Activated CD4-positive, alpha-beta T cell treated with anti-CD3 and anti-CD28 coated beads, Interleukin-2, amount 10 ng/mL, durations not matched to agents 7 days and 5 days (primary cell): Measurements from ENCODE around the gene MIB1. TPM values are rescaled to one million over a fixed set of nuclear protein-coding genes. Genes with fewer than 3 reads are reported as not detected.

Source experiments
- CTCF ChIA-PET: fragments of 350-600 bp; sonication (Branson Sonifier 250); formaldehyde crosslinking; loops from one replicate; lab custom pipeline; 2021; ENCODE audit warnings: antibody characterized with exemption; lab: Charles Lee
- POLR2A ChIA-PET: fragments of 350-600 bp; sonication (Branson Sonifier 250); formaldehyde crosslinking; loops from one replicate; lab custom pipeline; 2021; ENCODE audit warnings: antibody characterized with exemption; lab: Charles Lee
- DNase-seq: peaks from one replicate; pipeline ENCODE4 v3.0.0-alpha.2; 2020
- H3K27ac Mint-ChIP-seq: one replicate; pipeline ENCODE4 v1.8.0; 2021; ENCODE audit warnings: mild to moderate bottlenecking, moderate library complexity, mixed read lengths
- H3K27me3 Mint-ChIP-seq: one replicate; pipeline ENCODE4 v1.8.0; 2021; ENCODE audit warnings: mixed read lengths
- H3K36me3 Mint-ChIP-seq: one replicate; pipeline ENCODE4 v1.8.0; 2021; ENCODE audit warnings: low read depth, mixed read lengths
- H3K4me1 Mint-ChIP-seq: one replicate; pipeline ENCODE4 v1.8.0; 2021; ENCODE audit warnings: mixed read lengths
- H3K4me3 Mint-ChIP-seq: one replicate; pipeline ENCODE4 v1.8.0; 2021; ENCODE audit warnings: mild to moderate bottlenecking, moderate library complexity, mixed read lengths
- H3K9me3 Mint-ChIP-seq: one replicate; pipeline ENCODE4 v1.8.0; 2021; ENCODE audit warnings: mixed read lengths
- total RNA-seq, 2 experiments: library from RNA; stranded (reverse); gene quantifications; one replicate each; pipeline ENCODE4 v1.2.3, GENCODE V29; 2021

The MIB1 gene
- total RNA-seq, 2 experiments from 2014 or later, result 36.7 to 37.3 TPM

GRCh38 chr18:21830532-21830931, 89.9 kb downstream of the MIB1 start:
- H3K4me3 Mint-ChIP-seq, result no peak overlapping the region
- POLR2A ChIA-PET, result no interaction called here
- CTCF ChIA-PET, result interaction anchor here (0.6 to 1.1 kb wide), 4 partner anchors 9 to 117 kb away, joined by 3 read pairs; no protein-coding TSS in a partner anchor

DNA sequence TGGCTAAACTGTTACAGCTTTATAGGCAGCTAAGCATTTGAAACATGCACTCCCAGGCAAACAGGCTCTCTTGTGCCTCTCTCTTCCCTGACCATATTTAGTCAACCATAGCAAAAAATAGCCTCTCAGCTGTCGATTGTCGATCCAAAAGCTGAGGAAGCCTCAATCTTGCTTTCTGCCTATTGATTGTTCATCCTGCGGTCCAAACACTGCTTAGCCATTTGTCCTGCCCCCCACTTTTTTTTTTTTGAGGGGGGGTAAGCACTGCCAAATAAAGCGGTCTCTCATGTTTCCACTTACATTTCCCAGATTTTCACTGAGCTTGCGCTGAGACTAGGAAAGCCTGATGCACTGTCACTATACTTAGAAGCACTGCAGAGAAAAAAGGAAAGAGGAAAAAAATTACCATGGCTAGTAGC, 90.8 kb downstream of the MIB1 start:
- CTCF ChIA-PET, result interaction anchor here (0.6 to 1.1 kb wide), 4 partner anchors 11 to 1836 kb away, joined by 3 to 5 read pairs (median 3); no protein-coding TSS in a partner anchor

More at GRCh38 chr18:21830532-21830931, 89.9 kb downstream of the MIB1 start:
- no peak for DNase-seq
- H3K27me3 Mint-ChIP-seq, result no peaks in the 10 kb centered on the region
- no peaks in the 10 kb centered on the region for H3K9me3 Mint-ChIP-seq
- H3K36me3 Mint-ChIP-seq, result peaks cover 9% of the 10 kb centered on the region
- no peaks in the 10 kb centered on the region for H3K4me1 Mint-ChIP-seq
- no peak overlapping the region for H3K27ac Mint-ChIP-seq

GRCh38 chr18:21833604-21834298, 93.2 kb downstream of the MIB1 start:
- no peak overlapping the region for H3K27ac Mint-ChIP-seq
- DNase-seq, result no peak
- no peaks in the 10 kb centered on the region for H3K4me1 Mint-ChIP-seq
- H3K4me3 Mint-ChIP-seq, result no peak overlapping the region
- H3K27me3 Mint-ChIP-seq, result no peaks in the 10 kb centered on the region
- peaks cover 5% of the 10 kb centered on the region for H3K36me3 Mint-ChIP-seq
- POLR2A ChIA-PET, result no interaction called here
- H3K9me3 Mint-ChIP-seq, result no peaks in the 10 kb centered on the region
- CTCF ChIA-PET, result interaction anchor here (1.3 to 1.9 kb wide), 2 partner anchors 14 to 16 kb away, joined by 4 read pairs; no protein-coding TSS in a partner anchor

More for the DNA sequence above, 90.8 kb downstream of the MIB1 start:
- Mint-ChIP-seq H3K27me3 (no peaks in the 10 kb centered on the region), H3K9me3 (no peaks in the 10 kb centered on the region), H3K4me3 (no peak overlapping the region), H3K4me1 (no peaks in the 10 kb centered on the region), H3K36me3 (peaks cover 6% of the 10 kb centered on the region), H3K27ac (no peak overlapping the region)
- POLR2A ChIA-PET, result no interaction called here
- no peak for DNase-seq

DNA sequence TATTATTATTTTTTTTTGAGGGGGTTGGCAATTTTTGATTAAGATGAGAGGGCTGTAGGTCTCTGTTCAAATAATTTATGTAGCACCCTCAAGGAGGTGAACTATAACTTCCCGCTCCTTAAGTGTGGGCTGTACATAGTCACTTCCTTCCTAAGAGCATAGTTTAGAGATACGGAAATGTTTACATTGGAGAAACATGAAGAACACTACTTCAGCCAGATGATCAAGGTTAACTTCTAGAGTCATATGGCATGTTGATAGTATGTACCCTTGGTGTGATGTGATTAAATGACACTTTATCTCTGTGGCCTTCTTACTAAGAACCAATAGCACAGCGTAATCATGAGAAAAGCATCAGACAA, 93.7 kb downstream of the MIB1 start:
- Mint-ChIP-seq H3K9me3 (no peaks in the 10 kb centered on the region), H3K27ac (no peak overlapping the region), H3K4me1 (no peaks in the 10 kb centered on the region), H3K36me3 (peaks cover 7% of the 10 kb centered on the region), H3K27me3 (no peaks in the 10 kb centered on the region), H3K4me3 (no peak overlapping the region)
- no peak for DNase-seq
- POLR2A ChIA-PET, result no interaction called here
- CTCF ChIA-PET, result interaction anchor here (1.3 kb wide), 1 partner anchor 14 kb away, joined by 4 read pairs; no protein-coding TSS in a partner anchor

DNA sequence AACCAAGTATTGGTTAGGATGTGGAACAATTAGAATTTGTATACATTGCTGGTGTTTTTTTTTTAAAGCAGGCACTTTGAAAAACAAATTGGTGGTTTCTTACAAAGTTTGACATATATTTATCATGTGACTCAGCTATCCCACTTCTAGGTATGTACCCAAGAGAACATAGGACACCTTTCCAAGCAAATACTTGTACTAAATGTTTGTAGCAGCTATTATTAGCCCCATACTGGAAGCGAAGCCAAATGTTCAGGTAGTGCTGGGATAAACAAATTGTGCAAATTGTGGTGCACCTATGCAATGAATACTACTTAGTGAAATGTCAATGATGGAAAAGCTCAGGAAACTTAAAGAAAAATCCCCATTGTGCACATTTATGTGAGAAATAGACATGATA, 101.0 kb downstream of the MIB1 start:
- ChIA-PET CTCF (interaction anchor here (0.6 to 1.3 kb wide), 3 partner anchors 11 to 51 kb away, joined by 3 to 6 read pairs (median 4); no protein-coding TSS in a partner anchor), POLR2A (no interaction called here)
- Mint-ChIP-seq H3K9me3 (no peaks in the 10 kb centered on the region), H3K27me3 (no peaks in the 10 kb centered on the region), H3K4me1 (no peaks in the 10 kb centered on the region), H3K4me3 (no peak overlapping the region), H3K36me3 (peaks cover 27% of the 10 kb centered on the region), H3K27ac (no peak overlapping the region)
- DNase-seq, result no peak

DNA sequence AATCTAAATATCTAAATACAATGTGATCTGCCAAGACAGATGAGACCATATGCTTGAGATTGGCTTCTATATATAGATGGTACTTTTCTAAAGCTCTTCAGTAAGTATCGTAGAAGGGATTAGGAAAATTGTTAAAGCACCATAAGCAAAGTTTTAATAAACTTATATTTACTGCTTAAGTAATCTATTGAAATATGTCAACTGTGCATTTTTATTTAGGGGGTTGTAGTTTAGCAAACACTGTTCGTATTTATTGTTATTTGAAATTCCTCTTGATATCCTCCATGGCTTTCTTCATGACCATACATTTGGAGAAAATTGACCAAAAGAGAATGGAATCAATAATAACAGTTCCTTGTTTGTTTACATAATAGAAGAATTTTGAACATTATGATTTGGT, 102.7 kb downstream of the MIB1 start:
- no peaks in the 10 kb centered on the region for H3K9me3 Mint-ChIP-seq
- no peak overlapping the region for H3K4me3 Mint-ChIP-seq
- peaks cover 29% of the 10 kb centered on the region for H3K36me3 Mint-ChIP-seq
- no peaks in the 10 kb centered on the region for H3K27me3 Mint-ChIP-seq
- CTCF ChIA-PET, result no interaction called here
- no peak overlapping the region for H3K27ac Mint-ChIP-seq
- POLR2A ChIA-PET, result no interaction called here
- no peak for DNase-seq
- no peaks in the 10 kb centered on the region for H3K4me1 Mint-ChIP-seq

DNA sequence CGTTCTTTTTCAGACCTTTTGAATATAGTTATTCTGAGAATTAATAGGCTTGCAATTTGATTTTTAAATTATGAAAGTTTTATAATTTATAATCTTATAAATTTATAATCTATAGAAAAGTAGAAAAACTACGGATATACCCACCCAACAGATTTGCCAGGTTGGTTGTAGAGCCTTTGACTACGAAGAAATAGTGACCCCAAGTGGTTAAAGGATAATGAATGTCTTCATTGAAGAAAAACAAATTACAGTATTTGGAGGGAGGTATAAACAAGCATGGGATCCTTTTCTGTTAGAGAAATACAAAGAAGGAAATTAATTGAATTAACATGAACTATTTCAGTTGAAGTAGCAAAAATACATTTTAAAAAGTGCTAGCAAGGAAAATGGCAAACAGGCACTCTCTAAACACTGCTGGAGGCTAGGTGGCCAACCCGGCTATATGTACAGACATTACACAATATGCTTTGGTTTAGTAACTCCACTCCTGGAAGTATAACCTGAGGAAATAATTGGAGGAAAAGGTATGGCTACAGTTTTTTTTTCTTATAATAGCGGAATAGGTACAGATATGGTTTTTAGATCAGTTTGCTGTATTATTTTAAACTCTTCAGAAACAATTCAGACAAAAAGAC, 110.9 kb downstream of the MIB1 start:
- POLR2A ChIA-PET, result no interaction called here
- CTCF ChIA-PET, result no interaction called here
- Mint-ChIP-seq H3K9me3 (no peaks in the 10 kb centered on the region), H3K36me3 (peaks cover 7% of the 10 kb centered on the region), H3K27ac (no peak overlapping the region), H3K4me3 (no peak overlapping the region), H3K27me3 (no peaks in the 10 kb centered on the region), H3K4me1 (peaks cover 14% of the 10 kb centered on the region)
- DNase-seq, result no peak

- Mint-ChIP-seq H3K36me3 (peaks cover 15% of the 10 kb centered on the region), H3K9me3 (no peaks in the 10 kb centered on the region), H3K4me3 (no peak overlapping the region), H3K27me3 (no peaks in the 10 kb centered on the region), H3K27ac (peak overlapping the region; percentile 74), H3K4me1 (peaks cover 14% of the 10 kb centered on the region)
- ChIA-PET CTCF (interaction anchor here (0.5 to 1.1 kb wide), 2 partner anchors 13 to 18 kb away, joined by 3 read pairs; no protein-coding TSS in a partner anchor), POLR2A (interaction anchor here (0.6 kb wide), 1 partner anchor 69 kb away, joined by 4 read pairs; no protein-coding TSS in a partner anchor)
- DNase-seq, result peak; percentile 20
Measured at GRCh38 chr18:21853016-21853415, 112.4 kb downstream of the MIB1 start.

GRCh38 chr18:21853775-21854552, 113.4 kb downstream of the MIB1 start:
- Mint-ChIP-seq H3K27ac (no peak overlapping the region), H3K4me3 (no peak overlapping the region), H3K9me3 (no peaks in the 10 kb centered on the region), H3K36me3 (peaks cover 21% of the 10 kb centered on the region), H3K27me3 (no peaks in the 10 kb centered on the region), H3K4me1 (peaks cover 14% of the 10 kb centered on the region)
- DNase-seq, result no peak
- CTCF ChIA-PET, result interaction anchor here (0.6 kb wide), 1 partner anchor 13 kb away, joined by 6 read pairs; no protein-coding TSS in a partner anchor
- POLR2A ChIA-PET, result interaction anchor here (0.6 kb wide), 1 partner anchor 12 kb away, joined by 5 read pairs; no protein-coding TSS in a partner anchor

GRCh38 chr18:21855432-21855831, 114.8 kb downstream of the MIB1 start:
- CTCF ChIA-PET, result no interaction called here
- peaks cover 26% of the 10 kb centered on the region for H3K36me3 Mint-ChIP-seq
- DNase-seq, result no peak
- H3K4me3 Mint-ChIP-seq, result no peak overlapping the region
- peaks cover 14% of the 10 kb centered on the region for H3K4me1 Mint-ChIP-seq
- POLR2A ChIA-PET, result no interaction called here
- H3K9me3 Mint-ChIP-seq, result no peaks in the 10 kb centered on the region
- no peak overlapping the region for H3K27ac Mint-ChIP-seq
- no peaks in the 10 kb centered on the region for H3K27me3 Mint-ChIP-seq

DNA sequence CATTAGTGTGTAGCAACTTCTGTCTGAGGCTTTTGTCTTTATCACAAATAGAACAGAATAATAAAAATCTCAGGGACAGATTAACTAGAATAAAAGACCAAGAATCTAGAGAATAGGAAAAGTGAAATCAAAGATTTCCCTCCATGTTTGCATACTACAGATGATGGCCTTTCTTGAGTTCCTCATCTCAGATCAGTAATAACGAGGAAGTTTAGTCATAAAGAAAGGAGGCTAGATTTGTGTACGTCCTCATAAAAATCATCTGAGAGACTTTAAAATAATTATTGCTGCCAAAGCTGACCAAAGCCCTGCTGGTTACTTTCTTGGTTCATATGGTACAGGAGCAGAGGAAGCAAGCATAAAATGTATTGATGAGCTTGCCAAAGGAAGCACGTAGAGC, 117.3 kb downstream of the MIB1 start:
- no peaks in the 10 kb centered on the region for H3K27me3 Mint-ChIP-seq
- H3K9me3 Mint-ChIP-seq, result no peaks in the 10 kb centered on the region
- ChIA-PET POLR2A (no interaction called here), CTCF (no interaction called here)
- H3K36me3 Mint-ChIP-seq, result peaks cover 26% of the 10 kb centered on the region
- peaks cover 6% of the 10 kb centered on the region for H3K4me1 Mint-ChIP-seq
- no peak overlapping the region for H3K27ac Mint-ChIP-seq
- H3K4me3 Mint-ChIP-seq, result no peak overlapping the region
- no peak for DNase-seq

DNA sequence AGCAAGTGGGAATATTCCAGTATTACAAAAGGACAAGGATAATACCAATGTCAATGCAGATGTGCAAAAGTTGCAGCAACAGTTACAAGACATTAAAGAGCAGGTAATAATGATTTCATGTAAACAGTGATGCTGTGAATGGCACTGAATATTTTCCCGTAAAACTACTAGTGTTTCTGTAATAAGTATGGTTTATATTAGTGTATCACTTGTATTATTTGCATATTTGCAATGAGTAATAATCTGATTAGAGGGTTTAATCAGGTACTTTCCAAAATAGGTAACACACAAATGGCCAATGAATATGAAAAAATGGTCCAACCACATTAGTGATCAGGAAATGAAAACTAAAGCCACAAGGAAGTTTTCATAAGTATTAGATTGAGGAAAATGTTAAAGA, 118.0 kb downstream of the MIB1 start:
- H3K36me3 Mint-ChIP-seq, result peaks cover 31% of the 10 kb centered on the region

More for the DNA sequence above, 118.0 kb downstream of the MIB1 start:
- no peak for DNase-seq
- ChIA-PET CTCF (no interaction called here), POLR2A (no interaction called here)
- Mint-ChIP-seq H3K27ac (no peak overlapping the region), H3K4me1 (no peaks in the 10 kb centered on the region), H3K27me3 (no peaks in the 10 kb centered on the region), H3K4me3 (no peak overlapping the region), H3K9me3 (no peaks in the 10 kb centered on the region)
